ENCODE data around the gene CLCA2. TPM values are rescaled to one million over a fixed set of nuclear protein-coding genes. Genes with fewer than 3 reads are reported as not detected.

Gene CLCA2
- total RNA-seq, 1 experiment from 2014 or later = not detected

GRCh38 chr1:86421601-86422280, 2.2 kb upstream of the CLCA2 start:
- no peak overlapping the region for H2BK20ac ChIP-seq (ENCODE audit: low read depth, low read length, poor library complexity, severe bottlenecking)
- no peak overlapping the region for H3K27ac ChIP-seq (ENCODE audit: insufficient read length, low read depth, low read length)
- H3K4ac ChIP-seq (ENCODE audit: low read depth, low read length) = no peak overlapping the region
- H3K4me1 ChIP-seq (ENCODE audit: insufficient read depth, low read length) = no peaks in the 10 kb centered on the region
- H3K9me3 Mint-ChIP-seq = no peaks in the 10 kb centered on the region
- no peak overlapping the region for H3K56ac ChIP-seq (ENCODE audit: insufficient read length, low read depth, low read length)
- H2AFZ ChIP-seq (ENCODE audit: low read length) = no peak overlapping the region
- no peak overlapping the region for H3K27ac Mint-ChIP-seq
- H3K79me1 ChIP-seq (ENCODE audit: insufficient read depth, low read depth, low read length, poor library complexity, severe bottlenecking) = no peaks in the 10 kb centered on the region
- TF ChIP-seq CTCF (conservative IDR thresholded peaks at IDR 0.05) = no peak
- no peak overlapping the region for H4K5ac ChIP-seq (ENCODE audit: insufficient read length, low read depth, low read length)
- H3K4me1 Mint-ChIP-seq = peaks cover 2 to 9% of the 10 kb centered on the region in 2 experiments
- H3K4me2 ChIP-seq (ENCODE audit: insufficient read depth, insufficient read length, low read length) = no peak overlapping the region
- no peak overlapping the region for H4K91ac ChIP-seq (ENCODE audit: insufficient read length, low read depth, low read length)
- H3K79me2 ChIP-seq (ENCODE audit: insufficient read depth, low read length) = no peaks in the 10 kb centered on the region
- no CpG with 5 or more reads among the region's 7 CpGs for WGBS (ENCODE audit: extremely low coverage, insufficient read length, low lambda C conversion rate)
- no peak overlapping the region for H3T11ph ChIP-seq (ENCODE audit: low read length)
- no peaks in the 10 kb centered on the region for H3K23me2 ChIP-seq (ENCODE audit: insufficient read length, low read depth, low read length, poor library complexity, severe bottlenecking)
- H3K27me3 ChIP-seq (ENCODE audit: insufficient read depth, low read length) = no peaks in the 10 kb centered on the region
- no peak overlapping the region for H2BK5ac ChIP-seq (ENCODE audit: insufficient read length, low read length)
- no peak for DNase-seq
- H3K23ac ChIP-seq (ENCODE audit: insufficient read length, low read depth, low read length) = no peak overlapping the region
- no peaks in the 10 kb centered on the region for H3K9me3 ChIP-seq (ENCODE audit: control insufficient read depth, low read depth, low read length)
- H3K9ac ChIP-seq (ENCODE audit: extremely low read depth, insufficient read length, low read length) = no peak overlapping the region
- no peaks in the 10 kb centered on the region for H3K36me3 Mint-ChIP-seq (ENCODE audit: insufficient read depth in 1 of 3, low read depth in 3 of 3)
- no peak overlapping the region for H2BK15ac ChIP-seq (ENCODE audit: low read depth, low read length)
- no peak overlapping the region for H3K4me3 Mint-ChIP-seq
- no peaks in the 10 kb centered on the region for H4K20me1 ChIP-seq (ENCODE audit: control insufficient read depth, insufficient read depth, insufficient read length)
- H3K18ac ChIP-seq (ENCODE audit: insufficient read length, low read depth, low read length) = no peak overlapping the region
- H2BK120ac ChIP-seq (ENCODE audit: low read depth, low read length, poor library complexity, severe bottlenecking) = no peak overlapping the region
- H3K14ac ChIP-seq (ENCODE audit: insufficient read depth, low read length) = no peak overlapping the region
- no peaks in the 10 kb centered on the region for H3K27me3 Mint-ChIP-seq (ENCODE audit: low read depth)
- H4K8ac ChIP-seq (replicated peaks; ENCODE audit: insufficient read length, low read depth, low read length) = no peak overlapping the region
- H2BK12ac ChIP-seq (ENCODE audit: insufficient read length, low read depth, low read length) = no peak overlapping the region
- no peak overlapping the region for H2AK5ac ChIP-seq (ENCODE audit: insufficient read length, low read length)

All from H9 (cell line).